Activated naive CD8-positive, alpha-beta T cell treated with anti-CD3 and anti-CD28 coated beads, Interleukin-2, amount 10 ng/mL, durations not matched to agents 7 days and 5 days (primary cell): Measurements from ENCODE around the gene VMA21. TPM values are rescaled to one million over a fixed set of nuclear protein-coding genes. Genes with fewer than 3 reads are reported as not detected.

ENCODE experiments used
- ATAC-seq: fragments of 150-1000 bp; cut with Tn5 transposase; one replicate; pipeline ENCODE4 v1.10.0; 2021; ENCODE audit warnings: low read depth, moderate library complexity
- POLR2A ChIA-PET: fragments of 350-600 bp; sonication (Branson Sonifier 250); formaldehyde crosslinking; loops from one replicate; lab custom pipeline; 2021; ENCODE audit warnings: antibody characterized with exemption; lab: Charles Lee
- DNase-seq: peaks from one replicate; pipeline ENCODE4 v3.0.0; 2021
- H3K27ac Mint-ChIP-seq: one replicate; pipeline ENCODE4 v1.8.0; 2022; ENCODE audit warnings: mild to moderate bottlenecking, mixed read lengths
- H3K27me3 Mint-ChIP-seq: one replicate; pipeline ENCODE4 v1.8.0; 2022; ENCODE audit warnings: mild to moderate bottlenecking, moderate library complexity, mixed read lengths
- H3K36me3 Mint-ChIP-seq: one replicate; pipeline ENCODE4 v1.8.0; 2021; ENCODE audit warnings: mild to moderate bottlenecking, mixed read lengths
- H3K4me1 Mint-ChIP-seq: one replicate; pipeline ENCODE4 v1.8.0; 2021; ENCODE audit warnings: mixed read lengths
- H3K4me3 Mint-ChIP-seq: one replicate; pipeline ENCODE4 v1.8.0; 2022; ENCODE audit warnings: mild to moderate bottlenecking, moderate library complexity, mixed read lengths
- H3K9me3 Mint-ChIP-seq: one replicate; pipeline ENCODE4 v1.8.0; 2021; ENCODE audit warnings: mixed read lengths
- total RNA-seq, 2 experiments: library from RNA; stranded (reverse); gene quantifications; one replicate each; pipeline ENCODE4 v1.2.3, GENCODE V29; 2021

Gene VMA21
- total RNA-seq, 2 experiments from 2014 or later = 39.1 to 43.7 TPM

DNA sequence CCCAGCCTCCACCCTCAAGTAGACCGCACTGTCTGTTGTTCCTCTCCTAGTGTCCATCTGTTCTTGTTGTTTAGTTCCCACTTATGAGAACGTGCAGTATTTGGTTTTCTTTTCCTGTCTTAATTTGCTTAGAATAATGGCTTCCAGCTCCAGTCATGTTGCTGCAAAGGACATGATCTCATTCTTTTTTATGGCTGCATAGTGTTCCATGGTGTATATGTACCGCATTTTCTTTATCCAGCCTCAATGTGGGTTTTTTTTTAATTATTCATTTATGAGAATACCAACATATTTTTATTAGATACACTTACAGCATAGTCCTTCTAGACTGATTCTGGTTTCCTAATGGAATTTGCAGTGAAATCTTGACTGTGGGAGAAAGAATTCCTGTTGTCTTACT lies 1.3 kb downstream of the VMA21 start:
- POLR2A ChIA-PET = interaction anchor here (1.4 kb wide), 1 partner anchor 11 kb away, joined by 4 read pairs; no protein-coding TSS in a partner anchor
- Mint-ChIP-seq H3K27me3 (no peaks in the 10 kb centered on the region), H3K36me3 (peaks cover 6% of the 10 kb centered on the region), H3K4me3 (peak overlapping the region; percentile 87), H3K4me1 (peaks cover 35% of the 10 kb centered on the region), H3K9me3 (no peaks in the 10 kb centered on the region), H3K27ac (peak overlapping the region; percentile 72)
- ATAC-seq = no peak
- DNase-seq = no peak

- Mint-ChIP-seq H3K4me1 (peaks cover 26% of the 10 kb centered on the region), H3K4me3 (no peak overlapping the region), H3K9me3 (no peaks in the 10 kb centered on the region), H3K36me3 (peaks cover 10% of the 10 kb centered on the region), H3K27me3 (no peaks in the 10 kb centered on the region), H3K27ac (no peak overlapping the region)
- DNase-seq (no peak), ATAC-seq (no peak)
- POLR2A ChIA-PET = no interaction called here
Observed at GRCh38 chrX:151402719-151403390, 5.8 kb downstream of the VMA21 start.

DNA sequence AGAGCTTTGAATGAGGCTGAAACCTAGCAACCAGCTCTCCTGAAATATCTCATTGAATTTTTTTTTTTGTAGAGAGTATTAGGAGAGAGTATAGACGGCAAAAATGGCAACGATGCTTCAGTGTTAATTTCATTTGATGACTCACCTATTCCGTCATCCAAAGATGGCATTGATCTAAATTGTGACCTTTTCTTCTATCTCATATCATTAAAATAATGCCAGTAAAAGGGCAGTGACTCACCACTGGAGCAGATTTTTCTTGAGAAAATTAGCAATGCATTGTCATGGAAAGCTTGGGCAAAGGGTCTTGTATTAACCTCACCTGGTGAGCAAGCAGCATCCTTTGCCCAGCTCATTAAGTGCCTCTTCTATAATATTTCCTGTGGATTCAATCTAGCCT lies 19.6 kb downstream of the VMA21 start:
- POLR2A ChIA-PET = no interaction called here
- H3K27me3 Mint-ChIP-seq = no peaks in the 10 kb centered on the region
- DNase-seq (no peak), ATAC-seq (no peak)
- H3K27ac Mint-ChIP-seq = no peak overlapping the region
- H3K4me1 Mint-ChIP-seq = no peaks in the 10 kb centered on the region
- no peaks in the 10 kb centered on the region for H3K9me3 Mint-ChIP-seq
- peaks cover 10% of the 10 kb centered on the region for H3K36me3 Mint-ChIP-seq
- no peak overlapping the region for H3K4me3 Mint-ChIP-seq

DNA sequence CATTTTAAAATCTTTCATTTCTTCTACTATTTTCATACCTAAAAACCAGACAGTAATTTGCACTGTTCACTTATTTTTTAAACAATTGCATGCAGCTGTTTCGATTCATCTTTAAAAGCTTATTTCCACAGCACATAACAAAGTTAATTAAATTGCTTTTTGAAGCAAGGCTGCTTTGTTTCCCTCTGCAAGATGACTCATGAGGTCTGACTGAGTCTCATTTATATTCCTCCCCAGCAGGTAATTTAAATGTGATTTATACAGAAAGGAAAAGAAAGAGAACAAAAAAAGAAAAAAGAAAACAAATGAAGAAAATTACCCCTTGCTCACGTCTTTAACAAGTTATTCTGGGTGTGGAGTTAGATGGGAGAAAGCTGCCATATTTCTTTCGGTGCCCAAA lies 22.8 kb downstream of the VMA21 start:
- DNase-seq = no peak
- H3K27me3 Mint-ChIP-seq = no peaks in the 10 kb centered on the region
- POLR2A ChIA-PET = no interaction called here
- H3K27ac Mint-ChIP-seq = no peak overlapping the region
- H3K4me3 Mint-ChIP-seq = no peak overlapping the region
- no peaks in the 10 kb centered on the region for H3K9me3 Mint-ChIP-seq
- no peak for ATAC-seq
- H3K4me1 Mint-ChIP-seq = no peaks in the 10 kb centered on the region
- peaks cover 6% of the 10 kb centered on the region for H3K36me3 Mint-ChIP-seq

DNA sequence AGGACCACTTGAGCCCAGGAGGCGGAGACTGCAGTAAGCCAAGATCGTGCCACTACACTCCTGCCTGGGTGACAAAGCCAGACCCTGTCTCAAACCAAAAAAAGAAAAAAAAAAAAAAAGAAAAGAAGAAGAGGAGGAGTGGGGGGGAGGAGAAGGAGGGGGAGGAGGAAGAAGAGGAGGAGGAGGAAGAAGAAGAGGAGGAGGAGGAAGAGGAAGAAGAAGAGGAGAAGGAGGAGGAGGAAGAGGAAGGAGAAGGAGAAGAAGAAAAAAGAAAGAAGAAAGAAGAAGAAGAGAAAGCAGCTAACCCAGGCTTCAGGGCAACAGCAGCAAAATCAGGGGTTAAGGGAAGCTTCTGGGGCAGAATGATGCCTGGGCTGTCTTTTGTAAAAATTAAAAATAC lies 27.5 kb downstream of the VMA21 start:
- Mint-ChIP-seq H3K4me3 (no peak overlapping the region), H3K27ac (no peak overlapping the region), H3K36me3 (no peaks in the 10 kb centered on the region), H3K4me1 (no peaks in the 10 kb centered on the region), H3K9me3 (no peaks in the 10 kb centered on the region), H3K27me3 (no peaks in the 10 kb centered on the region)
- POLR2A ChIA-PET = no interaction called here
- ATAC-seq (no peak), DNase-seq (no peak)

DNA sequence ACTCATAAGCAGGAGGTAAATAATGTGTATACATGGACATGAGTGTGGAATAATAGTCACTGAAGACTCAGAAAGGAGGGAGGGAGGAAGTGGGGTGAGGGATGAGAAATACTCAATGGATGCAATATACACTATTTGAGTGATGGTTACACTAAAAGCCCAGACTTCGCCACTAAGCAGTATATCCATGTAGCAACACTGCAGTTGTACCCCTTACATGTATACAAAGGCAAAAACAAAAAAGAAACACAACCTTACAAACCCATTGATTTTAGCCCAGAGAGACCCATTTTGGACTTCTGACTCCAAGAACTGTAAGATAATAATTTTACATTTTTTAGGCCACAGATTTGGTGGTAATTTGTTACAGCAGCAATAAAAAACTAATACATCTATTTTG lies 51.5 kb downstream of the VMA21 start:
- Mint-ChIP-seq H3K4me3 (no peak overlapping the region), H3K36me3 (peaks cover 3% of the 10 kb centered on the region), H3K27ac (no peak overlapping the region), H3K4me1 (peaks cover 4% of the 10 kb centered on the region), H3K27me3 (no peaks in the 10 kb centered on the region), H3K9me3 (no peaks in the 10 kb centered on the region)
- ATAC-seq (no peak), DNase-seq (no peak)
- POLR2A ChIA-PET = no interaction called here

DNA sequence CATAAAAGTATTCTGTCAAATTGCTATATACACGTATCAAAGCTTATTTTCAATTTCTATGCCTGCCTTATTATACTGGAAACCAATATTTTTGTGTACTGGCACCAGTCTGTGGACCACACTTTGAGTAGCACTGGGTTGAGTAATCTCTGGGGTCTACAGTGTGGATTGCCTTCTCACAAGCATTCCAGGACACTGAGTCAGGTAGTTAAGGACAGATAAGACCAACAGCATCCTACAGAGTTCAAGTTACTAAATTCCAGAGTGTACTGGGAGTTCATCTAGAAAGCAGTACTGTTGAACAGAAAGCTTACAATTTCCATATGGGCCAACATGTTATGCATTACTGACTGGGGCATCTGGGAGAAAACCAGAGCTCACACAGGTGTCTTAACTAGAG lies 61.8 kb downstream of the VMA21 start:
- DNase-seq (no peak), ATAC-seq (no peak)
- H3K9me3 Mint-ChIP-seq = no peaks in the 10 kb centered on the region
- POLR2A ChIA-PET = no interaction called here
- H3K4me3 Mint-ChIP-seq = no peak overlapping the region
- no peaks in the 10 kb centered on the region for H3K36me3 Mint-ChIP-seq
- H3K4me1 Mint-ChIP-seq = no peaks in the 10 kb centered on the region
- H3K27me3 Mint-ChIP-seq = no peaks in the 10 kb centered on the region
- no peak overlapping the region for H3K27ac Mint-ChIP-seq

Other genes with a start within 250 kb of the VMA21 start
- gene GPR50, start 220.6 kb upstream of the VMA21 start, total RNA-seq = not detected
- not detected for gene PASD1, start 166.5 kb downstream of the VMA21 start, total RNA-seq